ENCODE results near the gene PERM1. TPM values are rescaled to one million over a fixed set of nuclear protein-coding genes. Genes with fewer than 3 reads are reported as not detected.
"Not testable (repeated sequence)": the region's sequence is repeated elsewhere in the genome, so short reads cannot be mapped to it uniquely, and the experiment has no call there.

Gene PERM1
- total RNA-seq, 2 experiments from 2014 or later: not detected

- Mint-ChIP-seq H3K9me3 (peaks cover 4% of the 10 kb centered on the region), H3K36me3 (no peaks in the 10 kb centered on the region), H3K27me3 (peaks cover 34% of the 10 kb centered on the region), H3K4me3 (no peak overlapping the region), H3K27ac (no peak overlapping the region), H3K4me1 (peaks cover 14% of the 10 kb centered on the region)
- no peak for DNase-seq
These were observed 14.1 kb upstream of the PERM1 start for GRCh38 chr1:995665-996633.

DNA sequence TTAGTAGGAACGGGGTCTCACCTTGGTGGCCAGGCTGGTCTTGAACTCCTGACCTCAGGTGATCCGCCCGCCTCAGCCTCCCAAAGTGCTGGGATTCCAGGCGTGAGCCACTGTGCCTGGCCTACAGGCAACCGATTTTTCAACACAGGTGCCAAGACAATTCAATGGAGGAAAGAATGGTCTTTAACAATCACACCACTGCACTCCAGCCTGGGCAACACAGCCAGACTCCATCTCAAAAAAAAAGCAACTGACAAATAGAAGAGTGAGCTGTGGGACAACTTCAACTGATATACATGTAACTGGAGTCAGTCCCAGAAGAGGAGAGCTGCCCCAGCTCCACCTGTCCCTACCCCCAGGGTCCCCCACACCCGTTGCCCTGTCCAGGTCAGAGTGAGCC lies 12.7 kb upstream of the PERM1 start:
- not testable (repeated sequence) for H3K9me3 Mint-ChIP-seq, H3K36me3 Mint-ChIP-seq, H3K27ac Mint-ChIP-seq, DNase-seq, H3K4me3 Mint-ChIP-seq
- H3K27me3 Mint-ChIP-seq: peaks cover 37% of the 10 kb centered on the region
- peaks cover 13% of the 10 kb centered on the region for H3K4me1 Mint-ChIP-seq

GRCh38 chr1:993379-993995 lies 11.6 kb upstream of the PERM1 start:
- Mint-ChIP-seq H3K4me3 (no peak overlapping the region), H3K9me3 (peaks cover 4% of the 10 kb centered on the region), H3K27ac (no peak overlapping the region), H3K36me3 (no peaks in the 10 kb centered on the region), H3K4me1 (peaks cover 13% of the 10 kb centered on the region), H3K27me3 (peaks cover 43% of the 10 kb centered on the region)
- DNase-seq: no peak

- peak overlapping the region; percentile 6 for H3K4me3 Mint-ChIP-seq
- no peak for DNase-seq
- H3K4me1 Mint-ChIP-seq: peaks cover 13% of the 10 kb centered on the region
- peaks cover 47% of the 10 kb centered on the region for H3K27me3 Mint-ChIP-seq
- H3K36me3 Mint-ChIP-seq: no peaks in the 10 kb centered on the region
- peaks cover 4% of the 10 kb centered on the region for H3K9me3 Mint-ChIP-seq
- H3K27ac Mint-ChIP-seq: no peak overlapping the region
These were observed 10.5 kb upstream of the PERM1 start for GRCh38 chr1:992362-992761.

DNA sequence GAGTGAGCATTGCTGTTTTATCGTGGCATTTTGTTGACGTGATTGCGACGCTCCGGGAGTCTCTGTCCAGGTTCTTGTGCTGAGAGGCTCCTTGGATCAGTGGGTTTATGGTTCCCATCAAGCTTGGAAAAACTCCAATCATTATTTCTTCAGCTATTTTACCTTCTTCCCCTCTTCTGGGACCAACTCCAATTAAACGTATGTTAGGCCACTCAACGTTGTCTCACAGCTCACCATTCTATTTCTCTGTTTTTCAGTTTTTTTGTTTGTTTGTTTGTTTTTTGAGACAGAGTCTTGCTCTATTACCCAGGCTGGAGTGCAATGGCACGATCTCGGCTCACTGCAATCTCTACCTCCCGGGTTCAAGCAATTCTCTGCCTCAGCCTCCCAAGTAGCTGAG lies 10.0 kb upstream of the PERM1 start:
- H3K27ac Mint-ChIP-seq: no peak overlapping the region

GRCh38 chr1:991275-991674 lies 9.4 kb upstream of the PERM1 start:
- H3K27me3 Mint-ChIP-seq: peaks cover 45% of the 10 kb centered on the region
- H3K27ac Mint-ChIP-seq, DNase-seq, H3K4me3 Mint-ChIP-seq, H3K36me3 Mint-ChIP-seq, H3K9me3 Mint-ChIP-seq: not testable (repeated sequence)
- peaks cover 11% of the 10 kb centered on the region for H3K4me1 Mint-ChIP-seq

More for the DNA sequence above, 10.0 kb upstream of the PERM1 start:
- Mint-ChIP-seq H3K4me3 (peak overlapping the region; percentile 6), H3K36me3 (no peaks in the 10 kb centered on the region), H3K27me3 (peaks cover 45% of the 10 kb centered on the region), H3K4me1 (peaks cover 12% of the 10 kb centered on the region), H3K9me3 (peaks cover 4% of the 10 kb centered on the region)
- no peak for DNase-seq

GRCh38 chr1:988061-988460 lies 6.2 kb upstream of the PERM1 start:
- H3K4me3 Mint-ChIP-seq, H3K27ac Mint-ChIP-seq: not testable (repeated sequence)
- peaks cover 49% of the 10 kb centered on the region for H3K27me3 Mint-ChIP-seq

GRCh38 chr1:985126-985525 lies 3.2 kb upstream of the PERM1 start:
- Mint-ChIP-seq H3K9me3 (no peaks in the 10 kb centered on the region), H3K4me1 (no peaks in the 10 kb centered on the region), H3K36me3 (no peaks in the 10 kb centered on the region)

More at GRCh38 chr1:988061-988460, 6.2 kb upstream of the PERM1 start:
- H3K9me3 Mint-ChIP-seq, H3K4me1 Mint-ChIP-seq, H3K36me3 Mint-ChIP-seq, DNase-seq: not testable (repeated sequence)

GRCh38 chr1:984476-984814 lies 2.6 kb upstream of the PERM1 start:
- no peaks in the 10 kb centered on the region for H3K36me3 Mint-ChIP-seq
- no peaks in the 10 kb centered on the region for H3K9me3 Mint-ChIP-seq
- no peaks in the 10 kb centered on the region for H3K4me1 Mint-ChIP-seq
- H3K27me3 Mint-ChIP-seq: peaks cover 43% of the 10 kb centered on the region
- DNase-seq: no peak
- no peak overlapping the region for H3K27ac Mint-ChIP-seq
- H3K4me3 Mint-ChIP-seq: no peak overlapping the region

More at GRCh38 chr1:985126-985525, 3.2 kb upstream of the PERM1 start:
- H3K4me3 Mint-ChIP-seq: no peak overlapping the region
- no peak overlapping the region for H3K27ac Mint-ChIP-seq
- H3K27me3 Mint-ChIP-seq: peaks cover 50% of the 10 kb centered on the region
- DNase-seq: no peak

DNA sequence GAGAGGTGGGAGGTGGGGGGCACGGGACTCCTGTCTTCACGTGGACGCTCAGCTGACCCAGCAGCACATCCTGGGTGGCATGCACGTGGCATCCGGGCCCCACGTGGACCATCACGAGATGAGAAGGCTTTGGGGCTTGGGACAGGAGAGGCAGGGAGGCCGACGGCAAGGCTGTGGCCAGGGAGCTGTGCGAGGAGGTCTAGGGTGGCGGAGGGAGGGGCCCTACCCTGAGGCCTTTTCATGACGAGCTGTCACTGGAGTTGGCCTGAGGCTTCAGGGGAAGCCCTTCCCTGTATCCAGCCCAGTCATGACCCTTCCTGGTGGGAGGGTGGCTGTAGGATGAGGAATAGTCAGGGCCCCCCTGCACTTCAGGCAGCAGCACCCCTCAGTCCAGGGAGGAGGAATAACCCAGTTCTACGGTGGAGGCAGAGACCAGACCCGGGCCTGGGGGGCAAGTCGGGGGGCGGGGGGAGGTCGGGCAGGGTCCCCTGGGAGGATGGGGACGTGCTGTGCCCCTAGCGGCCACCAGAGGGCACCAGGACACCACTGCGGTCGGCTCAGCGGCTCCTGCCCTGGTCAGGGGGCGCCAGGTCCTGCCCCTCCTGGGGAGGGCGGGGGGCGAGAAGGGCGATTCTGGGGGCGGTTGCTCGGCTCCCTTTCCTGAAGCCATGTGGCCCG lies 2.0 kb upstream of the PERM1 start:
- Mint-ChIP-seq H3K9me3 (no peaks in the 10 kb centered on the region), H3K27ac (no peak overlapping the region), H3K4me3 (no peak overlapping the region), H3K27me3 (peaks cover 38% of the 10 kb centered on the region), H3K4me1 (no peaks in the 10 kb centered on the region), H3K36me3 (no peaks in the 10 kb centered on the region)
- peak; percentile 60 for DNase-seq

DNA sequence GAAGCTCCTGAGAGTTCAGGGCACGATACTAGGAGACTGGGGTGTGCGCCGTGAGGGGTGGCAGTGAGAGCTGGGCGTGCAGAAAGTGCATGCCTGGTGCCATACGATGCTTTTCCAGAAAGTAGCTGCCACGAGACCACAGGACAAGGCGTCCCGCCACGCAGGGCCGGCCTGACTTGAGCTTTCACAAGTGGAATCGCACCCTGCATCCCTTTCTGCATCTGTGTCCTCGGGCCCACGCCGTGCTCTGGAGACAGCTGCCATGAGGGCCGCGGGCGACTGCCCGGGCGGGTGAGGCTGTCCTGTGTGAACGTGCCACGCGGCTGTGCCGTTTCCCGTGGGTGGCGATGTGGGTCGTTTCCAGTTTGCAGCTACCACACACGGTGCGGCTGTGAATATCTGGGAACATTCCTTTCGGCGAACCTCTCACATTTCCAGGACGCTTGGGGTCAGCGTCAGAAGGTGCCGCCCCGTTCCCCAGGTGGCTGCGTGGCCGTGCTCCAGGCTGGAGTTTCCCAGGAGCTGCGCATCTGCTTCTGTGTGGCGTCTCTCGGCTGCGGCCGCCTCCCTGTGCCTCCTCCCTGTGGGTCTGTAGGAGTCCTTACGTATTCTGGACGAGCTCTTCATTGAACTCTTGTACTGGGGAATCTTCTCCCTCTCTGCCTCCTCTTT lies 1.0 kb upstream of the PERM1 start:
- no peak overlapping the region for H3K27ac Mint-ChIP-seq

DNA sequence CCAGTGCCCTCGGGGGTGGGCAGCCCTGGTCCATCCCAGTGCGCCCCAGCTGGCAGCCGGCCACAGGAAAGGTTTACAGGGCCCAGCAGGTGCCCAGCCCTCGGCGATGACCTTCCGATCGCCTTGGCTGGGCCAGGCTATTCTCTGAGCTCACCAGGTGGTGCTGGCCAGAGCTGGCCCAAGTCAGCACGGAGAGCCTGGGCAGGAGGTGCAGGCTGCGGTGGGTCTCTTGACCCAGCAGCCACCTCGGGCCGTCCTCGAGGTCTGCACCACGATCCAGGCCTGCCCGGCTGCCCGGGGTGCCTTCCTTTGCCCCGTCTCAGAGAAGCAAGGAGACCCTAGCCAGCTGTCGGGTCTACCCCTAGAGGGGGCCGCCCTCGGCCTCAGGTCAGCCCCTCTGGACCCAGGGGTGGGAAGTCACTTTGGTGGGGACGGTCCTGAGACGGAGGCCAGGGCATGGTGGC lies 370 bp downstream of the PERM1 start:
- DNase-seq: no peak
- Mint-ChIP-seq H3K27me3 (peaks cover 27% of the 10 kb centered on the region), H3K4me3 (no peak overlapping the region), H3K4me1 (no peaks in the 10 kb centered on the region), H3K9me3 (no peaks in the 10 kb centered on the region), H3K27ac (no peak overlapping the region), H3K36me3 (no peaks in the 10 kb centered on the region)

More for the DNA sequence above, 1.0 kb upstream of the PERM1 start:
- H3K9me3 Mint-ChIP-seq: no peaks in the 10 kb centered on the region
- H3K4me3 Mint-ChIP-seq: no peak overlapping the region
- no peaks in the 10 kb centered on the region for H3K4me1 Mint-ChIP-seq
- peaks cover 33% of the 10 kb centered on the region for H3K27me3 Mint-ChIP-seq
- no peaks in the 10 kb centered on the region for H3K36me3 Mint-ChIP-seq
- DNase-seq: no peak

DNA sequence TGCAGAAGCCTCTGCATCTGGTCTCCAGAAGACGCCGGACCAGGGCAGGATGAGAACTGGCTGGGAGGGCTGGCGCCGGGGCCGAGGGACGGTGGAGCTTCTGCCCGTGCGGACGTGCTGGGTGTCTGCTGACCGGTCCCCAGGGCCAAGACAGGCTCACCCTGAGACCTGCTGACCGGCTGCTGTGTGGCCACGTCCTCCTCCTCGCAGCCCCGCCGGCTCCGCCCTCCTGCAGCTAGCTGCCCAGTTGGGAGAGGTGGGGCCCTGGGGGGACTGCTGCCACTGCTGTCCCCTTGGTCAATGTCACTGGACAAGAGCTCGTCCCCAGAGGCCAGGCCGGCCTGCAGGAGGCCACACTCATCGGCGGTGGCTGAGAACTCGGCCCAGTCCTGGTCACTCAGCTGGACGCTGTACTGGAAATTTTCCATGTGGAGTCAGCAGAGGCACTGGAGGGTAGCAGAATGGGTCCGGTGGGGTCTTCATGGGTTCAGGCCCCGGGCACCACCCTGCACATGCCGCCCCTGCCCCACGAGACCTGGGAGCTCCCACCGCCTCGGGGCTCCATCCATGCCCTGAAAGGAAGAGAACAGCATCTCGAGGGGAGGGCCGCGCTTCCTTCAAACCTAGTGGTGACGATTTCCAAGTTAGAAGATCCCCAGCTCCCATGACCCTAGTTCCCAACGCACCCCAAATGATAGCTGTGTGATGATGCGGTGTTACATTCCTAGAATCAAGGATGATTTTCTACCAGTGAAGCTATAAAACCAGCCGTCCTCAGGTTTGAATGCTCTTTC lies 1.1 kb downstream of the PERM1 start:
- Mint-ChIP-seq H3K9me3 (no peaks in the 10 kb centered on the region), H3K27me3 (peaks cover 24% of the 10 kb centered on the region), H3K4me1 (no peaks in the 10 kb centered on the region), H3K27ac (no peak overlapping the region), H3K36me3 (no peaks in the 10 kb centered on the region), H3K4me3 (no peak overlapping the region)
- no peak for DNase-seq

DNA sequence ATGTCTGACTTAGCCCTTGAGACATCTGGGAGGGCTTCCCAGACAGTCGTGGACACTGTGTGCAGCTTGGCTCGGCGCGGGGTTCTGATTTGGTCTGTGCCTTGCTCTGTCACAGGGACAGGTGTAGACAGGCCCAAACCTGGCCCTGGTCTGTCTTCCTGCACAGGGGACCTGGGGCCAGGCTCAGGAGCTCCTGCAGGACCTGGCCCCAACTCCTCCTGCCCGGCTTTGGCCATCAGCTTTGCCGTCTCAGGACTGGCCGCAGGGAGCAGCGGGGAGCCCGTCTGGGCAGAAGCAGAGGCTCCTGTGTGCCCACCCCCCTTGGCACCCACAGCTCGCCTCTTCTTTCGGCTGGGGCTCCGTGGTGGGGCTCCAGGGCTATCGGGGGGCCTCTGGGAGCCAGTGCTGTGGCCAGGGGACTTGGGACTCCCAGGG lies 1.7 kb downstream of the PERM1 start:
- H3K27me3 Mint-ChIP-seq: peaks cover 23% of the 10 kb centered on the region
- no peaks in the 10 kb centered on the region for H3K4me1 Mint-ChIP-seq
- no peak for DNase-seq
- H3K9me3 Mint-ChIP-seq: no peaks in the 10 kb centered on the region
- H3K27ac Mint-ChIP-seq: no peak overlapping the region
- H3K36me3 Mint-ChIP-seq: no peaks in the 10 kb centered on the region
- no peak overlapping the region for H3K4me3 Mint-ChIP-seq
